HG03108 (cell line): ENCODE measurements around the gene ARHGAP29.

Source experiments
- ATAC-seq: cut with Tn5 transposase; IDR thresholded peaks from one replicate; pipeline ENCODE4 v1.9.1; 2021; ENCODE audit warnings: moderate library complexity; ENCODE audit not compliant: unreplicated experiment

Gene ARHGAP29

GRCh38 chr1:94236630-94237290 lies 624 bp downstream of the ARHGAP29 start:
- no peak for ATAC-seq

- no peak for ATAC-seq
Measured at GRCh38 chr1:94236013-94236491, 1.3 kb downstream of the ARHGAP29 start.

GRCh38 chr1:94235189-94236012 lies 2.0 kb downstream of the ARHGAP29 start:
- no peak for ATAC-seq

GRCh38 chr1:94234615-94235014 lies 2.8 kb downstream of the ARHGAP29 start:
- ATAC-seq = no peak

- no peak for ATAC-seq
Measured at GRCh38 chr1:94231746-94232145, 5.6 kb downstream of the ARHGAP29 start.

GRCh38 chr1:94230920-94231319 lies 6.5 kb downstream of the ARHGAP29 start:
- no peak for ATAC-seq

GRCh38 chr1:94228640-94229375 lies 8.6 kb downstream of the ARHGAP29 start:
- ATAC-seq = no peak

- no peak for ATAC-seq
Measured at GRCh38 chr1:94227624-94228023, 9.8 kb downstream of the ARHGAP29 start.

- ATAC-seq = no peak
Measured at GRCh38 chr1:94225845-94226244, 11.5 kb downstream of the ARHGAP29 start.

GRCh38 chr1:94218332-94218731 lies 19.1 kb downstream of the ARHGAP29 start:
- ATAC-seq = no peak

- ATAC-seq = no peak
Measured at GRCh38 chr1:94215955-94216354, 21.4 kb downstream of the ARHGAP29 start.

- ATAC-seq = no peak
Measured at GRCh38 chr1:94209982-94210381, 27.4 kb downstream of the ARHGAP29 start.

- no peak for ATAC-seq
Measured at GRCh38 chr1:94209425-94209824, 28.0 kb downstream of the ARHGAP29 start.

- ATAC-seq = no peak
Measured at GRCh38 chr1:94207695-94208094, 29.7 kb downstream of the ARHGAP29 start.

GRCh38 chr1:94205639-94206038 lies 31.7 kb downstream of the ARHGAP29 start:
- ATAC-seq = no peak

GRCh38 chr1:94202241-94202640 lies 35.1 kb downstream of the ARHGAP29 start:
- no peak for ATAC-seq

GRCh38 chr1:94199398-94199797 lies 38.0 kb downstream of the ARHGAP29 start:
- no peak for ATAC-seq

- ATAC-seq = no peak
Measured at GRCh38 chr1:94194079-94194865, 43.1 kb downstream of the ARHGAP29 start.

GRCh38 chr1:94193128-94193527 lies 44.3 kb downstream of the ARHGAP29 start:
- no peak for ATAC-seq

- no peak for ATAC-seq
Measured at GRCh38 chr1:94191216-94191615, 46.2 kb downstream of the ARHGAP29 start.

GRCh38 chr1:94186946-94187345 lies 50.4 kb downstream of the ARHGAP29 start:
- ATAC-seq = no peak
